ENCODE results near the gene SLC15A2. TPM values are rescaled to one million over a fixed set of nuclear protein-coding genes. Genes with fewer than 3 reads are reported as not detected.

Gene SLC15A2
- total and polyA plus RNA-seq, 5 donors from 2014 or later: 0.13 to 1.8 (median 0.67) TPM; not detected in 2

DNA sequence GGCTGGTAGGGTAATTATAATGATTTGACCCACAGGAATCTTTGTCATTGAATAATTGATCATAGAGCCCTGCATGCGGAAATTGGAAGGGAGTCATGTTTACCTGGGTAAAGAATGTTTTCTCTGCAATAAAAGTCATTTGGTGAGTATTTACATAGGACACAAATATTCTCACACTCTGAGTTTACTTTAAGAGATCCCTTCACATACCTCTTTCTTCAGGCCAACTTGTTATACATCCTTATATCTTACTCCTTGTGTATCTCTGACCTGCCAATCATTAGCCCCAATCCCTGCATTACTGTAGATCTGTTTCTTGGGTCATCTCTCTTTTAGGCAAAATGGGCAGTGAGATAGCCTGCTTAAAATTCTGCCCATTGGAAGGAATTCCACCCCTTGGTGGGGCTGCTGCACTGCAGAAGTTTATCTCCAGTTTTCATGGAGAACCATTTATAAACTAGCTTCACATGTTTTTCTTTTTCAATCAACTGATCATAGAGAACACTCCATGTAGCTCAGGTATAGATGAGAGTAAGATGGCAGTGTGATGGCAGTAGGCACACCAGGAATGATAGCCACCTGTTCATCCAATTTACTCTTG lies 81.6 kb downstream of the SLC15A2 start:
- ATAC-seq (ENCODE audit: low read depth in 2 of 2) (no peak), DNase-seq (peak in 1 of 3 donors; percentile 7)
- no peaks in the 10 kb centered on the region for H3K27me3 ChIP-seq (ENCODE audit: control insufficient read depth, insufficient read depth, low read length)
- Mint-ChIP-seq H3K27me3 (peaks cover 18% of the 10 kb centered on the region), H3K36me3 (no peaks in the 10 kb centered on the region), H3K4me1 (peaks cover 0 to 5% (median under 1%) of the 10 kb centered on the region in 4 donors), H3K27ac (no peak overlapping the region), H3K4me3 (no peak overlapping the region), H3K9me3 (peaks cover 0 to 15% (median 4%) of the 10 kb centered on the region in 7 donors)
- no peaks in the 10 kb centered on the region for H3K4me1 ChIP-seq (ENCODE audit: control insufficient read depth, insufficient read depth, low read length, poor library complexity, severe bottlenecking)
- H3K27ac ChIP-seq (ENCODE audit: insufficient read depth, low read length, poor library complexity, severe bottlenecking): no peak overlapping the region
- H3K9me3 ChIP-seq (ENCODE audit: control insufficient read depth in 2 of 2, low read length in 2 of 2): no peaks in the 10 kb centered on the region
- H3K4me3 ChIP-seq (ENCODE audit: low read depth, low read length): no peak overlapping the region
- no peaks in the 10 kb centered on the region for H3K36me3 ChIP-seq (ENCODE audit: control insufficient read depth, insufficient read depth, low read length)

DNA sequence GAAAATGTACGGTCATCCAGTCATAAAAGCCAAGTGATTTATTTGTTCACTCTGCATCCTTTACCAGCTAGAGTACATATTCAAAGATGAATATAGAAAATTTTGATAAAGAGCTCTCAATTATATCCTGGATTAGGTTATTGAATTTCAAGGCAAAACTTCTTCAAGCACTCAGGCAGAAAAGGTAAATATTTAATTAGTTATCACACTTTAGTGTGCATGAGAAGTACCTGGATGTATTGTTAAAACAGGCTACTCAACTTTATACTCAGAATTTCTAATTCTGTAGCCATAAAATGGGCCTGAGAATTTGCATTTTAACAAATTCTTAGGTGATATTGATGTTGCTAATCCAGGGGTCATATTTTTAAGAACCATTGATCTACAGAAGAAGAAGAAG lies 82.5 kb downstream of the SLC15A2 start:
- DNase-seq (no peak), ATAC-seq (ENCODE audit: low read depth in 2 of 2) (no peak)
- peaks cover 0 to 5% (median under 1%) of the 10 kb centered on the region in 4 donors for H3K4me1 Mint-ChIP-seq
- no peaks in the 10 kb centered on the region for H3K36me3 Mint-ChIP-seq
- no peak overlapping the region for H3K27ac Mint-ChIP-seq
- Histone ChIP-seq H3K27ac (ENCODE audit: insufficient read depth, low read length, poor library complexity, severe bottlenecking) (no peak overlapping the region), H3K27me3 (ENCODE audit: control insufficient read depth, insufficient read depth, low read length) (no peaks in the 10 kb centered on the region), H3K4me3 (ENCODE audit: low read depth, low read length) (no peak overlapping the region), H3K4me1 (ENCODE audit: control insufficient read depth, insufficient read depth, low read length, poor library complexity, severe bottlenecking) (no peaks in the 10 kb centered on the region), H3K36me3 (ENCODE audit: control insufficient read depth, insufficient read depth, low read length) (no peaks in the 10 kb centered on the region), H3K9me3 (ENCODE audit: control insufficient read depth in 2 of 2, low read length in 2 of 2) (no peaks in the 10 kb centered on the region)
- peaks cover 25% of the 10 kb centered on the region for H3K27me3 Mint-ChIP-seq
- no peak overlapping the region for H3K4me3 Mint-ChIP-seq
- peaks cover 0 to 15% (median 4%) of the 10 kb centered on the region in 7 donors for H3K9me3 Mint-ChIP-seq

DNA sequence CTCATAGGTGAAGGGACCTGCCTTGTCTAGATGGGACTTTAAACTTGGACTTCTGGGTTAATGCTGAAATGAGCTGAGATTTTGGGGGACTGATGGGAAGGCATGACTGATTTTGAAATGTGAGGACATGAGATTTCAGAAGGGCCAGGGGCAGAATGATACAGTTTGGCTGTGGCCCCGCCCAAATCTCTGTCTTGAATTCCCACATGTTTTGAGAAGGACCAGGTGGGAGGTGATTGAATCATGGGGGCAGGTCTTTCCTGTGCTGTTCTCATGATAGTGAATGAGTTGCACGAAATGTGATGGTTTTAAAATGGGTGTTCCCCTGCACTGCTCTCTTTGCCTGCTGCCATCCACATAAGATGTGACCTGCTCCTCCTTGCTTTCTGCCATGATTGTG lies 85.0 kb downstream of the SLC15A2 start:
- H3K36me3 ChIP-seq (ENCODE audit: control insufficient read depth, insufficient read depth, low read length): no peaks in the 10 kb centered on the region
- H3K4me1 ChIP-seq (ENCODE audit: control insufficient read depth, insufficient read depth, low read length, poor library complexity, severe bottlenecking): no peaks in the 10 kb centered on the region
- Mint-ChIP-seq H3K4me1 (peaks cover 0 to 5% (median under 1%) of the 10 kb centered on the region in 4 donors), H3K27me3 (peaks cover 38% of the 10 kb centered on the region), H3K36me3 (no peaks in the 10 kb centered on the region), H3K27ac (no peak overlapping the region), H3K4me3 (no peak overlapping the region), H3K9me3 (peaks cover 2 to 23% (median 9%) of the 10 kb centered on the region in 7 donors)
- no peak overlapping the region for H3K4me3 ChIP-seq (ENCODE audit: low read depth, low read length)
- peaks cover 4 to 13% of the 10 kb centered on the region in 2 experiments for H3K9me3 ChIP-seq (ENCODE audit: control insufficient read depth in 2 of 2, low read length in 2 of 2)
- DNase-seq: no peak
- ATAC-seq (ENCODE audit: low read depth in 2 of 2): no peak
- peaks cover 6% of the 10 kb centered on the region for H3K27me3 ChIP-seq (ENCODE audit: control insufficient read depth, insufficient read depth, low read length)
- H3K27ac ChIP-seq (ENCODE audit: insufficient read depth, low read length, poor library complexity, severe bottlenecking): no peak overlapping the region

DNA sequence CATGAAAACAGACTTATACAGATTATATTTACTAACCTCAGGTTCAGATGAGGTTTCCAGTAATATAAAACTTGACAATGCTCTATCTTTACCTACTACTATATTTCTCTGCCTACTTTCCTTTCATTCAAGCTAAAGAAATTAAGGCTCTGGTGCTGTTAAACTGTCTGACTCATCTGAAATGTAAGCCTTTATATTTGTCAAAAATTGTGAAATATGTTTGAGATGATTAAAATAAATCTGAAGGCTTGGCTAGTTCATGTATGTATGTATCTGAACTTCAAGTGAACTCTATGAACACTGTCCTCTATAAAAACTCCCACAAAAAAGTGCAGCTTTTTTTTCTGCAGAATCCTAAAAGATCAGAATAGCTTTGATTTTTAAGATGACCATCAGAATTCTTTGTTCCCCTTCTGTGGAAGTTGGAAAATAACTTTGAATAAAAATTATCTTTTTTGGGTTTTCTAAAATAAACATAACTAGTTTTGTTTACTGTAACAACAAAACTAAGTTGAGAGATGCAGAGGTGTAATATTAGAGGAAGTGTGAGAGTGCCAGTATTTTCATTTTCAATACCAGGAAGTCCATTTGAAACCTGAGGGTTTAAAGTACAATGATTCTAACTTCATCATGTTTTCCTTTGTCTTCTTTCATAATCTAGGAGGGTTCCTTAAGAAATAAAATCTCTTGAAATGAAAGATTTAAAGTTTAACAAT lies 85.7 kb downstream of the SLC15A2 start:
- H3K36me3 ChIP-seq (ENCODE audit: control insufficient read depth, insufficient read depth, low read length): no peaks in the 10 kb centered on the region
- Mint-ChIP-seq H3K4me3 (no peak overlapping the region), H3K27ac (no peak overlapping the region), H3K4me1 (peaks cover 0 to 5% (median under 1%) of the 10 kb centered on the region in 4 donors), H3K36me3 (no peaks in the 10 kb centered on the region), H3K27me3 (peaks cover 36% of the 10 kb centered on the region), H3K9me3 (peaks cover 4 to 23% (median 9%) of the 10 kb centered on the region in 7 donors)
- peaks cover 4 to 15% of the 10 kb centered on the region in 2 experiments for H3K9me3 ChIP-seq (ENCODE audit: control insufficient read depth in 2 of 2, low read length in 2 of 2)
- H3K4me3 ChIP-seq (ENCODE audit: low read depth, low read length): no peak overlapping the region
- no peaks in the 10 kb centered on the region for H3K4me1 ChIP-seq (ENCODE audit: control insufficient read depth, insufficient read depth, low read length, poor library complexity, severe bottlenecking)
- DNase-seq (no peak), ATAC-seq (ENCODE audit: low read depth in 2 of 2) (no peak)
- H3K27me3 ChIP-seq (ENCODE audit: control insufficient read depth, insufficient read depth, low read length): peaks cover 9% of the 10 kb centered on the region
- H3K27ac ChIP-seq (ENCODE audit: insufficient read depth, low read length, poor library complexity, severe bottlenecking): no peak overlapping the region

DNA sequence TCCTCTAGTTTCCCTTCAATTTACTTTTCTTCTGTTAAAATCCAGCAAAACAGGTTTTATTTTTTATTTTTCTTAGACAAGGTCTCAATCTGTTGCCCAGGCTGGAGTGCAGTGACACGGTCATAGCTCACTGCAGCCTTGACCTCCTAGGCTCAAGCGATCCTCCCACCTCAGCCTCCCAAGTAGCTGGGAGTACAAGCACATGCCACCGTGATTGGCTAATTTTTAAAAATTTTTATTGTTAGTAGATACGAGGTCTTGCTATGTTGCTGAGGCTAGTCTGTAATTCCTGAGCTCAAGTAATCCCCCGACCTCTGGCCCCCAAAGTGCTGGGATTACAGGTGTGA lies 86.2 kb downstream of the SLC15A2 start:
- peaks cover 41% of the 10 kb centered on the region for H3K27me3 Mint-ChIP-seq
- H3K4me3 Mint-ChIP-seq: no peak overlapping the region
- H3K27ac Mint-ChIP-seq: no peak overlapping the region
- peaks cover 13% of the 10 kb centered on the region for H3K27me3 ChIP-seq (ENCODE audit: control insufficient read depth, insufficient read depth, low read length)
- H3K27ac ChIP-seq (ENCODE audit: insufficient read depth, low read length, poor library complexity, severe bottlenecking): no peak overlapping the region
- H3K36me3 ChIP-seq (ENCODE audit: control insufficient read depth, insufficient read depth, low read length): no peaks in the 10 kb centered on the region
- peaks cover 0 to 5% (median under 1%) of the 10 kb centered on the region in 4 donors for H3K4me1 Mint-ChIP-seq
- H3K9me3 Mint-ChIP-seq: peaks cover 4 to 28% (median 9%) of the 10 kb centered on the region in 7 donors
- no peaks in the 10 kb centered on the region for H3K4me1 ChIP-seq (ENCODE audit: control insufficient read depth, insufficient read depth, low read length, poor library complexity, severe bottlenecking)
- no peak overlapping the region for H3K4me3 ChIP-seq (ENCODE audit: low read depth, low read length)
- no peaks in the 10 kb centered on the region for H3K36me3 Mint-ChIP-seq
- no peak for ATAC-seq (ENCODE audit: low read depth in 2 of 2)
- H3K9me3 ChIP-seq (ENCODE audit: control insufficient read depth in 2 of 2, low read length in 2 of 2): peaks cover 4 to 17% of the 10 kb centered on the region in 2 experiments
- no peak for DNase-seq

DNA sequence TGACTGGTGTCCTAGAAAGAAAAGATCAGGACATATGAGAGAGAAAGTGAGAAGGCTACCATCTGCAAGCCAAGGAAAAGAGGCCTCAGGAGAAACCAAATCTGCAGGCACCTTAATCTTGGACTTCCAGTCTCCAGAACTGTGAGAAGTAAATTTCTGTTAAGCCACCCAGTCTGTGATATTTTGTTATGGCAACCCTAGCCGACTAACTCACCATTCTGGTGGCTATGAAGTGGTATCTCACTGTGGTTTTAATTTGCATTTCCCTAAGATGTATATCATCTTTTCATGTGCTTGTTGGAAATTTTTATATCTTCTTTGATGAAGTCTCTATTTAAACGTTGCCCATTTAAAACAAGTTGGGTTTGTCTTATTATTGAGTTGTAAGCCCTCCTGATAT lies 87.3 kb downstream of the SLC15A2 start:
- no peak overlapping the region for H3K4me3 Mint-ChIP-seq
- ATAC-seq (ENCODE audit: low read depth in 2 of 2): no peak
- H3K27ac Mint-ChIP-seq: no peak overlapping the region
- peaks cover 42% of the 10 kb centered on the region for H3K27me3 Mint-ChIP-seq
- Histone ChIP-seq H3K4me1 (ENCODE audit: control insufficient read depth, insufficient read depth, low read length, poor library complexity, severe bottlenecking) (no peaks in the 10 kb centered on the region), H3K4me3 (ENCODE audit: low read depth, low read length) (no peak overlapping the region), H3K27ac (ENCODE audit: insufficient read depth, low read length, poor library complexity, severe bottlenecking) (no peak overlapping the region), H3K27me3 (ENCODE audit: control insufficient read depth, insufficient read depth, low read length) (peaks cover 14% of the 10 kb centered on the region), H3K9me3 (ENCODE audit: control insufficient read depth in 2 of 2, low read length in 2 of 2) (peaks cover 4 to 17% of the 10 kb centered on the region in 2 experiments), H3K36me3 (ENCODE audit: control insufficient read depth, insufficient read depth, low read length) (no peaks in the 10 kb centered on the region)
- peaks cover 4 to 29% (median 7%) of the 10 kb centered on the region in 7 donors for H3K9me3 Mint-ChIP-seq
- peaks cover 0 to 5% (median under 1%) of the 10 kb centered on the region in 4 donors for H3K4me1 Mint-ChIP-seq
- peak in 1 of 3 donors; percentile 9 for DNase-seq
- no peaks in the 10 kb centered on the region for H3K36me3 Mint-ChIP-seq

DNA sequence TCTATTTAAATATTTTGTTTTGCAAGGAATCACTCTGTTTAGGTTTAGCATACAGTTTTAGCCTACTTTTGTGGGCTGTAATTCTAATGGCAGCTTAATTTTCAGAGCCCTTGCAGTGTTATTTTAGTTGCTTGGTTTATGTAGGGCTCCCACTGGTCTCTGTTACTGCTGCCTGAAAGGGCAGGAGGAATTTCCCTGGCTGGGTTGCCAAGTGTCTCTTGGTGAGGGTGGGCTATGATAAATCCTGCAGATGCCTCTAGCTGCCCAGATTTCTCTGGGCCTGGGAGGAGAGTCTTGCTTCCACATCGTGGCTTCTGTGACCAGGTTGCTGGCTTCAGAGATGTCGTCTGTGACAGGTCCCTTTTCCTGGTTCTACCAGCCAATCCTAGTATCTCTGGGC lies 91.6 kb downstream of the SLC15A2 start:
- DNase-seq (no peak), ATAC-seq (ENCODE audit: low read depth in 2 of 2) (no peak)
- Mint-ChIP-seq H3K4me1 (no peaks in the 10 kb centered on the region), H3K4me3 (no peak overlapping the region), H3K27ac (no peak overlapping the region), H3K9me3 (peaks cover 2 to 23% (median 7%) of the 10 kb centered on the region in 7 donors), H3K27me3 (peaks cover 44% of the 10 kb centered on the region), H3K36me3 (no peaks in the 10 kb centered on the region)
- Histone ChIP-seq H3K36me3 (ENCODE audit: control insufficient read depth, insufficient read depth, low read length) (no peaks in the 10 kb centered on the region), H3K27ac (ENCODE audit: insufficient read depth, low read length, poor library complexity, severe bottlenecking) (no peak overlapping the region), H3K4me3 (ENCODE audit: low read depth, low read length) (no peak overlapping the region), H3K27me3 (ENCODE audit: control insufficient read depth, insufficient read depth, low read length) (peaks cover 19% of the 10 kb centered on the region), H3K4me1 (ENCODE audit: control insufficient read depth, insufficient read depth, low read length, poor library complexity, severe bottlenecking) (no peaks in the 10 kb centered on the region), H3K9me3 (ENCODE audit: control insufficient read depth in 2 of 2, low read length in 2 of 2) (peaks cover 4 to 17% of the 10 kb centered on the region in 2 experiments)

Data from CD4-positive, CD25-positive, alpha-beta regulatory T cell (primary cell).